Muscle of leg (tissue), 11 donors: ENCODE results near the gene DAZAP1. TPM values are rescaled to one million over a fixed set of nuclear protein-coding genes. Genes with fewer than 3 reads are reported as not detected.

ENCODE experiments used
- DNase-seq: peaks from one replicate; pipeline ENCODE4 v3.0.0; 2013
- H3K27ac ChIP-seq: one replicate; pipeline ENCODE4 v1.5.1; 2013; ENCODE audit warnings: mild to moderate bottlenecking, low read length, control low read depth
- H3K27me3 ChIP-seq: one replicate; pipeline ENCODE4 v1.6.1; 2013; ENCODE audit warnings: low read length; ENCODE audit not compliant: control insufficient read depth, insufficient read depth
- H3K36me3 ChIP-seq: one replicate; pipeline ENCODE4 v1.6.1; 2013; ENCODE audit warnings: low read length; ENCODE audit not compliant: control insufficient read depth, insufficient read depth
- H3K4me1 ChIP-seq: one replicate; pipeline ENCODE4 v1.6.1; 2013; ENCODE audit warnings: low read length; ENCODE audit not compliant: control insufficient read depth, insufficient read depth
- H3K4me3 ChIP-seq: one replicate; pipeline ENCODE4 v1.5.1; 2013; ENCODE audit warnings: low read length, control low read depth
- H3K9me3 ChIP-seq: replicated peaks from 2 replicates; pipeline ENCODE4 v1.6.1; 2013; ENCODE audit warnings: low read depth, low read length; ENCODE audit not compliant: control insufficient read depth
- WGBS: methylation state at CpG from one replicate; pipeline ENCODE4 v1.1.5; 2013; ENCODE audit warnings: missing lambda C conversion rate; ENCODE audit not compliant: insufficient coverage; 5-methylcytosine and 5-hydroxymethylcytosine counted together
- polyA plus RNA-seq, 8 donors: library from polyadenylated mRNA; unstranded; fragments of 120-200 nt; gene quantifications; one replicate each; pipeline versions ENCODE4 v1.2.1 to v1.2.3, GENCODE V29; 2013; ENCODE audit warnings: inconsistent platforms in 1 of 8, low replicate concordance in 1 of 8; ENCODE audit not compliant: insufficient read length in 8 of 8, insufficient read depth in 1 of 8
- total RNA-seq: library from RNA; stranded (reverse); fragments of 120-200 nt; gene quantifications from one replicate; pipeline ENCODE4 v1.2.4, GENCODE V29; 2013

The DAZAP1 gene
- total and polyA plus RNA-seq, 9 donors = 41.0 to 80.2 (median 65.8) TPM

DNA sequence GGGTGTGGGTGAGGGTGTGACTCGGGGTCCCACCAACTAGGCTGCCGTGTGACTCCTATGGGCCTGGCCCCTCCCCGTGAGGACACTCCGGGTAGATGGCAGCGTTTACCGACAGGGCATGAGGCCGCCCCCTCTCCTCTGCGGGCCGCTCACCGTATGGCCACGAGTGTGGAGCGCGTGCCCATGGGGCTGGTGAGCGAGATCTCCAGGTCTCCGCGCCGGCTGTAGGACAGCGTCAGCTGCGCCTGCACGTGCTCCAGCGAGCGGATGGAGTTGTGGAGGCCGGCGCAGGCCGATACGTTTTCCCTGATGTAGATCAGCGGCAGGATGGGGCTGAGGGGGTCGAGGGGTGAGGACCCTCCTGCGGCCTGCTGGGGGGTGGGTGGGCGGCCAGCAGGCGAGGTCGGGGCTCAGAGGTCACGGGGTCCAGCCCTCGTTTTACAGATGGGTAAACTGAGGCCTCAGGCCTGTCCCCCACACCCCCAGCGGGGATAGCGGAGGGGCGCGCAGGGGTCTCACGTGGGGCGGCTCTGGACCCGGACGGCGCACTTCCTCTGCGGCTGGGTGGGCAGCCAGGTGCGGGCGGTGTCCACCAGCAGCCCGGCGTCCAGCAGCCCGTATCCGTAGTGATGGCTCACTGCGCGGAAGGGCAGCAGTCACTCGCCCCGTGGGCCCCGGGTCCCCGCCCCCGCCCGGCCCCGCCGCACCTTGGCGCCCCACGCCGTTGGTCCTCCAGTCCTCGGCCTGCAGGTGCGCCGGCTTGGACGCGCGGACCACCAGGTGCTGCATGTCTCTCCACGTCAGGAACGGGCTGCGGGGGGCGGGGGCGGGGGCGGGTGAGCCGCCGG is 76.0 kb downstream of the DAZAP1 start:
- Histone ChIP-seq H3K9me3 (no peaks in the 10 kb centered on the region), H3K4me3 (no peak overlapping the region), H3K4me1 (peaks cover 8% of the 10 kb centered on the region), H3K27me3 (no peaks in the 10 kb centered on the region), H3K36me3 (no peaks in the 10 kb centered on the region), H3K27ac (no peak overlapping the region)
- no peak for DNase-seq
- WGBS = 90% methylated on average over 73 of the region's 77 CpGs

DNA sequence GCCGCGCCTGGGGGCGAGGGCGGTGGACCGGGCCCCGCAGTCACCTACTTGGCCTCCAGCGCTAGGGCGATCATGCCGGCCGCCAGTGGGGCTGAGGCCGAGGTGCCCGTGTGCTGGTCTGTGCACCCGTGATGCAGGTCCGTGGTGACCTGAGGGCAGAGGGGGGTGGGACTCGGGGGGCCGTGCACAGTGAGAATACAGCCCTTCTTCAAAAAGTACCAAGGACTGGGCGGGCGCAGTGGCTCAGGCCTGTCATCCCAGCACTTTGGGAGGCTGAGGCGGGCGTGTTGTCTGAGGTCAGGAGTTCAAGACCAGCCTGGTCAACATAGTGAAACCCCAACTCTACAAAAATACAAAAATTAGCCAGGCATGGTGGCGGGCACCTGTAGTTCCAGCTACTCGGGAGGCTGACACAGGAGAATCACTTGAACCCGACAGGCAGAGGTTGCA is 76.6 kb downstream of the DAZAP1 start:
- Histone ChIP-seq H3K9me3 (no peaks in the 10 kb centered on the region), H3K36me3 (no peaks in the 10 kb centered on the region), H3K4me3 (no peak overlapping the region), H3K27ac (no peak overlapping the region), H3K4me1 (peaks cover 6% of the 10 kb centered on the region), H3K27me3 (no peaks in the 10 kb centered on the region)
- 89% methylated on average over 19 of the region's 23 CpGs for WGBS
- no peak for DNase-seq

Other genes starting within 250 kb of the DAZAP1 start
- gene SBNO2, start 233.3 kb upstream of the DAZAP1 start, total RNA-seq = 7.4 TPM
- gene SBNO2, start 233.3 kb upstream of the DAZAP1 start, polyA plus RNA-seq = 10 to 100 TPM in 6 of 8 donors, 1 to 10 TPM in 2; 8.8 to 16.7 (median 12.4) TPM
- gene STK11, start 201.8 kb upstream of the DAZAP1 start, total RNA-seq = 46.9 TPM
- 10 to 100 TPM; 45.3 to 59.1 (median 56.8) TPM for gene STK11, start 201.8 kb upstream of the DAZAP1 start, polyA plus RNA-seq
- 0.84 TPM for gene CBARP, start 169.6 kb upstream of the DAZAP1 start, total RNA-seq
- 1 to 10 TPM; 1.1 to 2.9 (median 1.9) TPM for gene CBARP, start 169.6 kb upstream of the DAZAP1 start, polyA plus RNA-seq
- 99.2 TPM for gene ATP5F1D, start 165.8 kb upstream of the DAZAP1 start, total RNA-seq
- 100 to 1,000 TPM; 134 to 211 (median 166) TPM for gene ATP5F1D, start 165.8 kb upstream of the DAZAP1 start, polyA plus RNA-seq
- gene MIDN, start 159.0 kb upstream of the DAZAP1 start, total RNA-seq = 9.2 TPM
- 10 to 100 TPM; 27.8 to 54.7 (median 41.0) TPM for gene MIDN, start 159.0 kb upstream of the DAZAP1 start, polyA plus RNA-seq
- gene CIRBP, start 138.3 kb upstream of the DAZAP1 start, total RNA-seq = 402 TPM
- gene CIRBP, start 138.3 kb upstream of the DAZAP1 start, polyA plus RNA-seq = 100 to 1,000 TPM; 505 to 613 (median 556) TPM
- gene FAM174C, start 132.1 kb upstream of the DAZAP1 start, total RNA-seq = 14.0 TPM
- gene FAM174C, start 132.1 kb upstream of the DAZAP1 start, polyA plus RNA-seq = 10 to 100 TPM; 11.6 to 17.8 (median 15.1) TPM
- gene EFNA2, start 121.7 kb upstream of the DAZAP1 start, total RNA-seq = 1.1 TPM
- 1 to 10 TPM in 7 of 8 donors, under 1 TPM in 1; 0.42 to 4.5 (median 2.5) TPM for gene EFNA2, start 121.7 kb upstream of the DAZAP1 start, polyA plus RNA-seq
- gene NDUFS7, start 23.7 kb upstream of the DAZAP1 start, total RNA-seq = 73.5 TPM
- 100 to 1,000 TPM in 1 of 8 donors, 10 to 100 TPM in 7; 67.7 to 106 (median 89.7) TPM for gene NDUFS7, start 23.7 kb upstream of the DAZAP1 start, polyA plus RNA-seq
- 115 TPM for gene GAMT, start 6.0 kb upstream of the DAZAP1 start, total RNA-seq
- 100 to 1,000 TPM; 149 to 232 (median 209) TPM for gene GAMT, start 6.0 kb upstream of the DAZAP1 start, polyA plus RNA-seq
- 973 TPM for gene RPS15, start 30.8 kb downstream of the DAZAP1 start, total RNA-seq
- gene RPS15, start 30.8 kb downstream of the DAZAP1 start, polyA plus RNA-seq = 1,000 to 10,000 TPM; 1,073 to 1,562 (median 1,234) TPM
- gene APC2, start 42.5 kb downstream of the DAZAP1 start, total RNA-seq = 0.40 TPM
- gene APC2, start 42.5 kb downstream of the DAZAP1 start, polyA plus RNA-seq = 1 to 10 TPM in 6 of 8 donors, under 1 TPM in 2; 0.87 to 1.3 (median 1.1) TPM
- gene C19orf25, start 71.6 kb downstream of the DAZAP1 start, total RNA-seq = 21.2 TPM
- 10 to 100 TPM; 17.5 to 23.9 (median 20.5) TPM for gene C19orf25, start 71.6 kb downstream of the DAZAP1 start, polyA plus RNA-seq
- gene PCSK4, start 82.8 kb downstream of the DAZAP1 start, total RNA-seq = 0.84 TPM
- 1 to 10 TPM in 4 of 8 donors, under 1 TPM in 4; 0.76 to 3.1 (median 1.2) TPM for gene PCSK4, start 82.8 kb downstream of the DAZAP1 start, polyA plus RNA-seq
- 0.58 TPM for gene REEP6, start 83.6 kb downstream of the DAZAP1 start, total RNA-seq
- gene REEP6, start 83.6 kb downstream of the DAZAP1 start, polyA plus RNA-seq = 10 to 100 TPM in 1 of 8 donors, 1 to 10 TPM in 7; 1.5 to 11.9 (median 2.0) TPM
- 4.8 TPM for gene ADAMTSL5, start 105.4 kb downstream of the DAZAP1 start, total RNA-seq
- 10 to 100 TPM in 5 of 8 donors, 1 to 10 TPM in 3; 7.2 to 17.4 (median 11.7) TPM for gene ADAMTSL5, start 105.4 kb downstream of the DAZAP1 start, polyA plus RNA-seq
- gene PLK5, start 116.5 kb downstream of the DAZAP1 start, total RNA-seq = 0.13 TPM
- gene PLK5, start 116.5 kb downstream of the DAZAP1 start, polyA plus RNA-seq = 1 to 10 TPM in 1 of 8 donors, under 1 TPM in 7; 0.08 to 1.9 (median 0.31) TPM
- gene MEX3D, start 160.7 kb downstream of the DAZAP1 start, total RNA-seq = 30.1 TPM
- gene MEX3D, start 160.7 kb downstream of the DAZAP1 start, polyA plus RNA-seq = 10 to 100 TPM; 23.8 to 40.3 (median 31.9) TPM
- 58.6 TPM for gene MBD3, start 185.3 kb downstream of the DAZAP1 start, total RNA-seq
- 10 to 100 TPM; 57.2 to 73.5 (median 70.5) TPM for gene MBD3, start 185.3 kb downstream of the DAZAP1 start, polyA plus RNA-seq
- gene UQCR11, start 197.9 kb downstream of the DAZAP1 start, total RNA-seq = 211 TPM
- 100 to 1,000 TPM in 7 of 8 donors, 10 to 100 TPM in 1; 95.4 to 159 (median 126) TPM for gene UQCR11, start 197.9 kb downstream of the DAZAP1 start, polyA plus RNA-seq
- gene TCF3, start 245.0 kb downstream of the DAZAP1 start, total RNA-seq = 73.5 TPM
- gene TCF3, start 245.0 kb downstream of the DAZAP1 start, polyA plus RNA-seq = 100 to 1,000 TPM; 111 to 153 (median 127) TPM